Fibroblast of mammary gland (primary cell): ENCODE results near the gene DIP2C.
"Not testable (repeated sequence)": the region's sequence is repeated elsewhere in the genome, so short reads cannot be mapped to it uniquely, and the experiment has no call there.

Source experiments
- DNase-seq: peaks from one replicate; pipeline ENCODE4 v3.0.0-alpha.2; 2010; ENCODE audit warnings: low read depth
- H3K4me3 ChIP-seq: 2 replicates; pipeline ENCODE4 v1.5.1; 2011; ENCODE audit warnings: low read depth, mild to moderate bottlenecking, low read length, moderate library complexity; ENCODE audit not compliant: control insufficient read depth
- CTCF ChIP-seq: conservative IDR thresholded peaks from 2 replicates; pipeline ENCODE4 v1.5.1; 2011; ENCODE audit warnings: low read depth, low read length, inconsistent platforms; ENCODE audit not compliant: control insufficient read depth, insufficient read depth

The DIP2C gene

GRCh38 chr10:482051-482501, 207.4 kb downstream of the DIP2C start:
- no peak for DNase-seq
- no peak overlapping the region for H3K4me3 ChIP-seq
- no peak for TF ChIP-seq CTCF

- no peak overlapping the region for H3K4me3 ChIP-seq
- TF ChIP-seq CTCF, result no peak
- no peak for DNase-seq
Measured at GRCh38 chr10:481628-482027, 207.8 kb downstream of the DIP2C start.

GRCh38 chr10:480928-481552, 208.4 kb downstream of the DIP2C start:
- DNase-seq, result peak; percentile 35
- no peak overlapping the region for H3K4me3 ChIP-seq
- TF ChIP-seq CTCF, result no peak

GRCh38 chr10:480498-480927, 209.0 kb downstream of the DIP2C start:
- H3K4me3 ChIP-seq, result no peak overlapping the region
- no peak for DNase-seq
- TF ChIP-seq CTCF, result no peak

- H3K4me3 ChIP-seq, DNase-seq: not testable (repeated sequence)
Measured at GRCh38 chr10:479706-480497, 209.6 kb downstream of the DIP2C start.

GRCh38 chr10:478471-479245, 210.8 kb downstream of the DIP2C start:
- no peak overlapping the region for H3K4me3 ChIP-seq
- TF ChIP-seq CTCF, result no peak
- DNase-seq, result no peak

- DNase-seq, result no peak
- H3K4me3 ChIP-seq, result no peak overlapping the region
- TF ChIP-seq CTCF, result no peak
Measured at GRCh38 chr10:477620-478019, 211.8 kb downstream of the DIP2C start.
